Measurements from ENCODE around the gene SUCO. TPM values are rescaled to one million over a fixed set of nuclear protein-coding genes. Genes with fewer than 3 reads are reported as not detected.

SUCO gene
- total and polyA plus RNA-seq, 12 donors: 10.2 to 31.4 (median 24.6) TPM

- ATAC-seq (no peak), DNase-seq (no peak)
- TF ChIP-seq CTCF (IDR thresholded peaks at IDR 0.05): no peak
- Histone ChIP-seq H3K9me3 (no peaks in the 10 kb centered on the region), H3K27me3 (no peaks in the 10 kb centered on the region), H3K36me3 (no peaks in the 10 kb centered on the region), H3K4me3 (no peak overlapping the region), H3K27ac (no peak overlapping the region), H3K4me1 (peaks cover 0 to 86% (median 48%) of the 10 kb centered on the region in 9 donors)
- intact Hi-C loops (cut with DNase I): loop anchor here in 1 of 10 donors (10.0 kb wide), 1 partner anchor 86 kb away; no protein-coding TSS in a partner anchor
Measured at GRCh38 chr1:172540635-172541034, 7.7 kb downstream of the SUCO start.

- no peak for ATAC-seq
- Histone ChIP-seq H3K4me3 (no peak overlapping the region), H3K36me3 (no peaks in the 10 kb centered on the region), H3K27me3 (no peaks in the 10 kb centered on the region), H3K4me1 (peaks cover 0 to 79% (median 46%) of the 10 kb centered on the region in 9 donors), H3K27ac (no peak overlapping the region), H3K9me3 (no peaks in the 10 kb centered on the region)
- WGBS, 2 donors: 63 to 76% methylated on average over 2 of the region's 2 CpGs
- intact Hi-C loops (cut with DNase I): loop anchor here in 1 of 10 donors (10.0 kb wide), 1 partner anchor 90 kb away; no protein-coding TSS in a partner anchor
- TF ChIP-seq CTCF (IDR thresholded peaks at IDR 0.05): no peak
- no peak for DNase-seq
Measured at GRCh38 chr1:172544481-172545104, 11.6 kb downstream of the SUCO start.

GRCh38 chr1:172545396-172546004, 12.6 kb downstream of the SUCO start:
- Histone ChIP-seq H3K27me3 (no peaks in the 10 kb centered on the region), H3K9me3 (no peaks in the 10 kb centered on the region), H3K4me1 (peaks cover 0 to 78% (median 48%) of the 10 kb centered on the region in 9 donors), H3K27ac (no peak overlapping the region), H3K4me3 (no peak overlapping the region), H3K36me3 (no peaks in the 10 kb centered on the region)
- intact Hi-C loops (cut with DNase I): loop anchor here in 1 of 10 donors (10.0 kb wide), 1 partner anchor 91 kb away; no protein-coding TSS in a partner anchor
- DNase-seq (no peak), ATAC-seq (no peak)
- 78 to 83% methylated on average over 4 of the region's 4 CpGs for WGBS, 2 donors
- TF ChIP-seq CTCF (IDR thresholded peaks at IDR 0.05): no peak

- Histone ChIP-seq H3K4me1 (peaks cover 0 to 68% (median 42%) of the 10 kb centered on the region in 9 donors), H3K36me3 (no peaks in the 10 kb centered on the region), H3K27me3 (no peaks in the 10 kb centered on the region), H3K4me3 (no peak overlapping the region), H3K9me3 (no peaks in the 10 kb centered on the region), H3K27ac (no peak overlapping the region)
- intact Hi-C loops (cut with DNase I): loop anchor here in 1 of 10 donors (10.0 kb wide), 1 partner anchor 92 kb away; no protein-coding TSS in a partner anchor
- no peak for DNase-seq
- WGBS, 2 donors: 63 to 69% methylated on average over 3 of the region's 3 CpGs
- no peak for TF ChIP-seq CTCF (IDR thresholded peaks at IDR 0.05)
- ATAC-seq: no peak
Measured at GRCh38 chr1:172547071-172547470, 14.1 kb downstream of the SUCO start.

Data from heart right ventricle (tissue), 16 donors.